ENCODE results near the gene CUBN. TPM values are rescaled to one million over a fixed set of nuclear protein-coding genes. Genes with fewer than 3 reads are reported as not detected.

CUBN gene
- total and polyA plus RNA-seq, 8 donors: under 0.01 to 16.3 (median 1.2) TPM

DNA sequence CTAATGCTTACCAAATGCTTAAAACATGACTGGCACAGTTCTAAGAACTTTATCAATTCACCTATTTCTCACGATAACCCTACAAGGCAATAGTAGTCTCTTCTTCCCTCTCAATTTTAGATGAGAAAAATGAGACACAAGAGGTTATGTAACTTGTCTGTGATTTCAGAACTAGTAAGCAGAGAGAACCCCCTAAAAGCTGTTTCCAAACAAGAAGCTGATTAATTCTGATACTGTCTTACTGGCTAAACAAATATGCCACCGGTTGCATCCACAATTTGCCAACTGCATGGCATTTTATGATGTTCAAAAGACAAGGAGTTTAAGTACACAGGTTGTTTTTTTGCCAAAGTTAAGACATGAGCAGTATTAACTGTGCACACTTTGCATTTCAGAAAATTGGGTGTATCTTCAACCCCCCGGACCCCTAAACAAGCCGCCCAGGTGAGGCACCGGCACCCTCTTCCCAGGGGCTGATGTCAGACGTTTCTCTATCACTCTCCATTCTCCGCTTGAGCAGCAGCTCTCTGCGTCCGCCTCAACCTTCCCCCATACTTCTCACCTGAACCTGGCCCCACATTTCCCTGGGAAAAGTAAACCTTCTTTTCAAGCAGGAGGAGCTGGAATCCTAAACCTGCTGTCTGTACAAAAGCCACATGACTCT, 334.1 kb downstream of the CUBN start:
- Histone ChIP-seq H3K27ac (no peak overlapping the region), H3K4me3 (no peak overlapping the region), H3K36me3 (no peaks in the 10 kb centered on the region), H3K27me3 (no peaks in the 10 kb centered on the region), H3K9me3 (no peaks in the 10 kb centered on the region), H3K4me1 (peaks cover 0 to 5% (median 0%) of the 10 kb centered on the region in 4 donors)
- intact Hi-C loops (cut with DNase I; ENCODE audit: low total_unique reads): no loop called here
- TF ChIP-seq POLR2A (IDR thresholded peaks at IDR 0.05) (no peak), EP300 (IDR thresholded peaks at IDR 0.05) (no peak), POLR2AphosphoS5 (IDR thresholded peaks at IDR 0.05) (no peak)
- TF ChIP-seq, protein P1, sequence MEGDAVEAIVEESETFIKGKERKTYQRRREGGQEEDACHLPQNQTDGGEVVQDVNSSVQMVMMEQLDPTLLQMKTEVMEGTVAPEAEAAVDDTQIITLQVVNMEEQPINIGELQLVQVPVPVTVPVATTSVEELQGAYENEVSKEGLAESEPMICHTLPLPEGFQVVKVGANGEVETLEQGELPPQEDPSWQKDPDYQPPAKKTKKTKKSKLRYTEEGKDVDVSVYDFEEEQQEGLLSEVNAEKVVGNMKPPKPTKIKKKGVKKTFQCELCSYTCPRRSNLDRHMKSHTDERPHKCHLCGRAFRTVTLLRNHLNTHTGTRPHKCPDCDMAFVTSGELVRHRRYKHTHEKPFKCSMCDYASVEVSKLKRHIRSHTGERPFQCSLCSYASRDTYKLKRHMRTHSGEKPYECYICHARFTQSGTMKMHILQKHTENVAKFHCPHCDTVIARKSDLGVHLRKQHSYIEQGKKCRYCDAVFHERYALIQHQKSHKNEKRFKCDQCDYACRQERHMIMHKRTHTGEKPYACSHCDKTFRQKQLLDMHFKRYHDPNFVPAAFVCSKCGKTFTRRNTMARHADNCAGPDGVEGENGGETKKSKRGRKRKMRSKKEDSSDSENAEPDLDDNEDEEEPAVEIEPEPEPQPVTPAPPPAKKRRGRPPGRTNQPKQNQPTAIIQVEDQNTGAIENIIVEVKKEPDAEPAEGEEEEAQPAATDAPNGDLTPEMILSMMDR (IDR thresholded peaks at IDR 0.05): no peak
- 71 to 92% (median 90%) methylated on average over 9 of the region's 9 CpGs for WGBS, 5 donors
- DNase-seq: no peak

DNA sequence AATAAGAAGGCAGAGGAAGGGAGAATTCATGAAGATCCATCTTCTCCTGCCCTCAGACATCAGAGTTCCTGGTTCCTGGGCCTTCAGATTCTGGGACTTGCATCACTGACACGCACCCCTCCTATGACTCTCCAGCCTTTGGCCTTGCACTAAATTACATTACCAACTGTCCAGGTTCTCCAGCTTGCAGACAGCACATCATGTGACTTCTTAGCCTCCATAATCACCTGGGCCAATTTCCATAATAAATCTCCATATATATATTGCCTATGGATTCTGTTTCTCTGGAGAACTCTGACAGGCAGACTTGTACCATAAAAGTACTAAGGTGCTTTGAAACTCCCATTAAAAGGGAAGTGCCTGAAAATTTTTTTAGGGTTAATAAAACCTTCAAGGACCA, 335.6 kb downstream of the CUBN start:
- TF ChIP-seq POLR2A (IDR thresholded peaks at IDR 0.05) (no peak), EP300 (IDR thresholded peaks at IDR 0.05) (no peak), POLR2AphosphoS5 (IDR thresholded peaks at IDR 0.05) (no peak)
- TF ChIP-seq, protein P1 (IDR thresholded peaks at IDR 0.05): no peak
- WGBS, 5 donors: 94 to 100% (median 100%) methylated on average over 1 of the region's 1 CpG
- Histone ChIP-seq H3K27ac (no peak overlapping the region), H3K9me3 (no peaks in the 10 kb centered on the region), H3K4me1 (no peaks in the 10 kb centered on the region), H3K36me3 (no peaks in the 10 kb centered on the region), H3K4me3 (no peak overlapping the region), H3K27me3 (no peaks in the 10 kb centered on the region)
- intact Hi-C loops (cut with DNase I; ENCODE audit: low total_unique reads): no loop called here
- DNase-seq: no peak

DNA sequence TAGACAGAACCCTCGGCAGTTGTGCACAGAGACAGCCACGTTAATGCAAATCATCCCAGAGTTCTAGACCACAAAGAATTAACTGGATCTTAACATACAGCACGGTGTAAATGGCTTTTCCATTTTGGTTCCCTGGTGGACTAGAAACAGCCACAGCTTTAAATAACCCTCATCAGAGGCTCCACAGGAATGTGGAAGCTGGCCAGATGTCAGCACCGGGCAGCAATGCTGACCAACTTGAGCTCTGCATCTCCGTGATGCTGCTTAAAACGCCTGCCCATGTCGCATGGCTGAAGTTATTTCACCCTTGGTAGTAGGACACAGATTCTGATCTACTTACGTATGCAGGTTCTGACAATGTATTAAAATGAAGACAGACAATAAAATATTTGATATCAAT, 336.9 kb downstream of the CUBN start:
- 72 to 94% (median 88%) methylated on average over 8 of the region's 8 CpGs for WGBS, 5 donors
- Histone ChIP-seq H3K9me3 (no peaks in the 10 kb centered on the region), H3K4me1 (no peaks in the 10 kb centered on the region), H3K27ac (no peak overlapping the region), H3K36me3 (no peaks in the 10 kb centered on the region), H3K4me3 (no peak overlapping the region), H3K27me3 (no peaks in the 10 kb centered on the region)
- TF ChIP-seq POLR2AphosphoS5 (IDR thresholded peaks at IDR 0.05) (no peak), EP300 (IDR thresholded peaks at IDR 0.05) (no peak), POLR2A (IDR thresholded peaks at IDR 0.05) (no peak)
- intact Hi-C loops (cut with DNase I; ENCODE audit: low total_unique reads): no loop called here
- DNase-seq: no peak

DNA sequence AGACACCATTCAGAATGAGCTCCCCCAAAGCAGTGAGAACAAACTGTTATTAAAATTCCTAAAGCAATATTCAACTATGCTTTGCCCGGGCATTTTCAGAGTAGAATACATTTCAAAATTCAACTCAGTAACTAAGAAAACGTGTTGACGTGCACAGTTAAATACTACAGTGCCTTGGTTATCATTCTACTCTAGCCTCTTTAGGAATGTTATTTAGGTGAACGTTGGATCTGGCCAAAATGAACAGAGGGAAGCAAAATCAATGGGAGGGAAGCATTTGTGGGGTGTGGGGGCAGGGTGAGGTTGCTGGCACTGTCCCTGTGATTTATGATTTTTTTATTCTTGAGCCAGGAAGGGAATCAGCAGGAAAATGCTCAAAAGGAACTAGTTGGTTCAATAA, 339.8 kb downstream of the CUBN start:
- no peak for DNase-seq
- Histone ChIP-seq H3K27ac (no peak overlapping the region), H3K9me3 (no peaks in the 10 kb centered on the region), H3K27me3 (no peaks in the 10 kb centered on the region), H3K36me3 (no peaks in the 10 kb centered on the region), H3K4me3 (no peak overlapping the region), H3K4me1 (no peaks in the 10 kb centered on the region)
- no peak for TF ChIP-seq POLR2A (IDR thresholded peaks at IDR 0.05)
- TF ChIP-seq, protein P1 (IDR thresholded peaks at IDR 0.05): no peak
- no peak for TF ChIP-seq EP300 (IDR thresholded peaks at IDR 0.05)
- no peak for TF ChIP-seq POLR2AphosphoS5 (IDR thresholded peaks at IDR 0.05)
- intact Hi-C loops (cut with DNase I; ENCODE audit: low total_unique reads): no loop called here
- 80 to 87% (median 84%) methylated on average over 4 of the region's 4 CpGs for WGBS, 5 donors

DNA sequence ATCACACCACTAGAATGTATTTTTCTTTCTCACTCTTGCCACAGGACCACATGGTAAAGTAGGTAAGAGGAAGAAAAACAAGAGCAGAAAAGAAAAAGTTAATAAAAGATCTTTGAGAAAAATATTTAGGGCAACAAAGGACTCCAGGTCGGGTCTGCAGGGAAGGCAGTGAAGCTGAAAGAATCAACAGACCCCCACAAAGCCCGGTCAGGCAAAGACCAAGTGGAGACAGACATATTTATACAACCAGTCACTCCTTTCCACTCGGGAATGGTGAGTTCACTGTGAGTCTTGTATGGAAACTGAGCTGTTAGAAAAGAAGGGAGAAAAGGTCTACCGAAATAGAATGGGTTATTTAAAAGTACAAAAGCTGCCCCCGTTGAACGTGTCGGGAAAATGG, 340.4 kb downstream of the CUBN start:
- no peak for DNase-seq
- 61 to 83% (median 78%) methylated on average over 7 of the region's 7 CpGs for WGBS, 5 donors

More for the DNA sequence above, 340.4 kb downstream of the CUBN start:
- Histone ChIP-seq H3K4me3 (no peak overlapping the region), H3K4me1 (no peaks in the 10 kb centered on the region), H3K9me3 (no peaks in the 10 kb centered on the region), H3K27ac (no peak overlapping the region), H3K36me3 (no peaks in the 10 kb centered on the region), H3K27me3 (no peaks in the 10 kb centered on the region)
- TF ChIP-seq POLR2AphosphoS5 (IDR thresholded peaks at IDR 0.05) (no peak), POLR2A (IDR thresholded peaks at IDR 0.05) (no peak)
- intact Hi-C loops (cut with DNase I; ENCODE audit: low total_unique reads): no loop called here
